GM18508 (cell line): ENCODE results near the gene NAT9.

Experiments
- ATAC-seq: cut with Tn5 transposase; IDR thresholded peaks from one replicate; pipeline ENCODE4 v1.9.1; 2021; ENCODE audit warnings: moderate number of reproducible peaks; ENCODE audit not compliant: insufficient read depth, unreplicated experiment

NAT9 gene

DNA sequence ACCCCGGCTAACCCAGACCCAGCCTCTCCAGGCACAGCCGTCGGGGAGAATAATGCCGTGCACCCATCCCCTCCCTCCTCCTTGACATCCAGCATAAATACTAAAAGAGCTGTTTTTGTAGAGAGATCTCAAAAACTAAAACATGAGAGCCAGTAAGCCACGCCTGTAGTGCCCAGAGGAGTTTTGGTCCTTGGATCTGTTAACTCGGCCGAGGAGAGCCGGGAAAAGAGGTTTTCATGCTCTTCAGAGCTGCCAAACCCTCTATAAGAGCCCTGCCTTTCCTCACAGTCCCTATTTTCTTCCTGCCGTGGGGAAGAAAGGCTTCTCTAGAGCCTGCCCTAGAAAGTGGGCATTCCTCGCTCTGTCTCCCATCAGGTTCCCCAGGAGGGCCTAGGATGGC, 30.2 kb upstream of the NAT9 start:
- ATAC-seq, result no peak

DNA sequence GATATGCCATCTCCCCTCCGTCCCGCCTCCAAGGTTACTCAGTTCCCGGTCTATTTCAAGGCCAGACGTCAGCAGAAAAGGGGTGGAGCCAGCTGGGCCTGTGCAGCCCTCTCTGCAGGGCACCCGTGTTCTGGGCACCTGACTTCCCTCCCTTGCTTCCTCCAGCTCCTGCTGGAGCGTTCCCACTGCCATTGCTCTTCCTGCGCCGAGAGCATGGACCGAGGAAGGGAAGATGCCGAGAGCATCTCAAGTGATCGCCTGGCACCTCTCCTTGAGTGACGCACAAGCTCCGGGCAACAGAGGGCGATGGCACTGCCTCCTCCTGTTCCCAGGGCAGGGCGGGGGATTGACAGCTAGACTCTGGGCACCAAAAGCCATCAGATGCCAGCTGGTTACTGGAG, 29.4 kb upstream of the NAT9 start:
- no peak for ATAC-seq

DNA sequence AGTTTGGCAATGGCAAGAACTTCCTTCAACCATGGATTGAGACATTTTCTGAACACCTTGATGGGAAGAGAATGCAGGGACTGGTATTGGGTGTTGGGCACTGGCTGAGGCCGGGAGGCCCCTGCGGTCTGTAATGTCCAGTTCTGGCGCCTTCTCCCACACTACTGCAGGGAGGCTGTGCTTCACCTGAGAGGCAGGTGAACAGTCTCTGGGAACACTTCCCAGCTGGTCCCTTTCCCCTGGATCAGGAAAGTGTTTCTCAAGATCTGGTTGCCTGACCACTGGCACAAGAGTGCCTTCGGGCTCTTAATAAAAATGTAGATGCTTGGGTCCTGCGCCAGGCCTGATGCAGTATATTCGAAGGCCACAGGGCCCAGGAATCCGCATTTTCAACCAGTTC, 28.5 kb upstream of the NAT9 start:
- no peak for ATAC-seq

GRCh38 chr17:74803971-74804370, 27.8 kb upstream of the NAT9 start:
- ATAC-seq, result no peak

DNA sequence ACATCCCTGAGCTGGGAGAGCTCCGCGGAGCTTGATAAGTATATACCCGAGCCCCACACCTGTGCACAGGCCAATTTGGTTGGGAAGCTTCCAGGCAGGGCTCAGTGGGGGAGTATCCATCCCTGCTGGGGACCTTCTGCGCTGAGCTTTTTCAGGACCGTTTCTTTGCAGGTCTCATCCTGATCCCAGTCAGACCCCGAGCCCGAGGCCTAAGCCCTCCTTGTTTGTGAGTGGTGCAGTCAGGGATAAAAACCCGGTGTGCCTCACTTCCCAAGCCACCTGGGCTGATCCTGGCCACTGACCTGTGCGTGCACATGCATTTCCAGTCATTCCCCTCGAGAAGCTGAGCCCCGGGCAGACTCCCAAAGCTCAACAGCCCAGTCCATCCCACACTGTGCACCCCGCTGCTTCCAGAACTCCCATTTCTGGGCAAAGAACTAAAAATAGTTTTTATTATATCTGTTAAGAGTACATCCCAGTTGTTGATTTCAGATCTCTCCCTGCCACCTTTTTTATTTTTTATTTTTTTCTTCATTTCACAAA, 27.3 kb upstream of the NAT9 start:
- no peak for ATAC-seq

DNA sequence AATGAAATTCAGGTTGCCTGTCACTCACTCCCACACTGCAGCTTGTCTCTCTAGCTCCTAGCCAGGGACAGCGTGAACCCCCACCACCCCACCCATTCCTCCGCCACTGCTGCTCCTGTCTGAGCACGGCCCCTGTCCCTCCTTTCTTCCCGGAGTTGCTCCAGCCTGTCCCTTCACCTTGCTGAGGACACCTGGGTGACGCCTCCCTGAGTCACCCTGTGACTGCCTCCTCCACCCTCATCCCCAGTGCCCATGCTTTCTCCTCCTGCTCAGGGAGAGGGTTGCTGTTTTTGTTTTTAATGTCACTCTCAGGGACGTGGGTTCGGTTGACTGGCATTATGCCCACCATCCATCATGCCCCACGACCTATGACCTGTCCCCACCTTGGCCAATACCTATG, 25.8 kb upstream of the NAT9 start:
- ATAC-seq, result no peak

GRCh38 chr17:74800531-74800930, 24.4 kb upstream of the NAT9 start:
- no peak for ATAC-seq

GRCh38 chr17:74799097-74799496, 23.0 kb upstream of the NAT9 start:
- no peak for ATAC-seq

- ATAC-seq, result no peak
Observed at GRCh38 chr17:74798239-74798707, 22.1 kb upstream of the NAT9 start.

- ATAC-seq, result no peak
Observed at GRCh38 chr17:74797824-74798223, 21.7 kb upstream of the NAT9 start.

GRCh38 chr17:74796866-74797265, 20.7 kb upstream of the NAT9 start:
- no peak for ATAC-seq

GRCh38 chr17:74796211-74796610, 20.1 kb upstream of the NAT9 start:
- no peak for ATAC-seq

DNA sequence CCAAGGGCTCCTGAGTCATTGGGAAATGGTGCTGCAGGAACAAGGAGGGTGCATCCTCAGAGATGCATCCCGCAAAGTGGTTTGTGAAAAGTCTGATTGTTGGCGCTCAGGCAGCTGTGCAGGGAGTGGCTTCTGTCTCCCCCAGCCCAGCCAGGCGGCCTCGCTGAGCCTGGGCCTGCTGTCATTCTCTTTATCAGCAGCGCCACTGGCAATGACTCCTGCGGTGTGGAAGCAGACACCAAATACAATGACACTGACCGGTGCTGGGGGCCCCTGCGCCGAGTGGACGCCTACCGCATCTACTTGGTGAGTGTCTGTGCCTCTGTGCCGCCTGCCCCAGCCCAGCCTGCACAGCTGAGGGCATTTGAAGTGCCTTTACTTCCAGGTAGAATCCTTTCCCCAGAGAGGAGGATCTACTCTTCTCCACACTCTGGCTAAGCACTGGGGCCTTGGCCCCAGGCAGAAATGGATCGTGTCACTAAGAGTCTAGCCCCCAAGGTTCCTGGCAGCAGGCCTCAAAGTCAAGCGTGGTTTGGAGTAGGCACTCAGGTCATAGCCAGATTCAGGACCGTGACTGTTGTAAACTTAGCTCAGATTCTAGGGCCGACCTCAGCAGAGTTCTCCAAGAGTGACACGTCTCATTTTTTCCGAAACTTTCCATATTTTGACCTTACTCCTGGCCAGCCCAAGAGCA, 19.3 kb upstream of the NAT9 start:
- no peak for ATAC-seq

DNA sequence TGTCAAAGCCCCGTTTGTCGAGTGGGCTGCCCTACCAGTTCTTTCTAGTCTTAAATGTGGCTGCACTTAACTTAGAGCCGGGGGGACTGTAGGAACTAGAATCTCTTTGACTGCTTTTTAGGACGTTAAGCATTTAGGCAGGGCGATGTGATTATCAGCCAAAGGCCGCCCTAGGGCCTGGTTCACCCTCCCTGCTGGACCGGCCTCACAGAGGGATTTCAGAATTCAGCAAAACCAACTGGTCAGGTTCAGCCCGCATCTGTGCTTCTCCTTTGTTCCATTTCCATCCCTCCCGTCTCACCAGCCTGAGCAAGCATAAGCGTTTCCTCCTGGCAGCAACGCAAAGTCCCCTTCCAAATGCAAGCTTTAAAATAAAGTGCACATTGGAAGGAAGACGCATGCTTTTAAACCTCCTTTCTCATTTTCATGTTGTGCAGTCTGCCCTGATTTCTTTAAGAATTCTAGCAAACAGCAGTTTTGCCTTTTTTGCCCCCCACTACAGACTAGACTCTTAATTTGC, 16.5 kb upstream of the NAT9 start:
- no peak for ATAC-seq

GRCh38 chr17:74790161-74791058, 14.3 kb upstream of the NAT9 start:
- ATAC-seq, result no peak

DNA sequence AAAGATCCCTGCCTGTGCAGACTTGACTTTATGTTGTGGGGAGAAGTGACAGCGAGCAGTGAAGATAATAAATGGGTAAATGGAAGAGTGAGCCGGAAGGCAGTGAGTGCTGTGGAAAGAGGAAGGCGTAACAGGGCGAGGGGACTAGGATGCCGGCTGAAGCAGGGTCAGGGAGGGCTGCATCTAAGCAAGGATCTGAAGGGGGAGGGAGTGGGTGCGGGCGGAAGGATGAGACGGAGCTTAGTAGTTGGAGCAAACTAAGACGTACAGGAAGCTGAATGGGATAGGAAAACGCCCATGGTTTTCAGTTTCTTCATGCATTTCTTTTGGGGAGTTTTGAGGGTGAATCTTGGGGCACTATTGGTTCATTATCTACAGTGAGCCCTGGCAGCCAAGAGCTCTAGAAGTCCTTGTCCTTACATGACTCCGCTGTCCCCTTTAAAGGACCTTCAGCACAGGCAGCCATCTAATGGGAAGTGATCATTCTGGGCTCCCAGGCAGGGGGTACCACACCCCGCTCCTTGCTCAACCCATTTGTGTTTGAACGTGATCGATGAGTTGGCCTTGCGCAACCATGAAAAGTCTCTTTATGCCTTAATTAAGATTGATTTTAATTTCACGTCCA, 10.4 kb upstream of the NAT9 start:
- no peak for ATAC-seq

DNA sequence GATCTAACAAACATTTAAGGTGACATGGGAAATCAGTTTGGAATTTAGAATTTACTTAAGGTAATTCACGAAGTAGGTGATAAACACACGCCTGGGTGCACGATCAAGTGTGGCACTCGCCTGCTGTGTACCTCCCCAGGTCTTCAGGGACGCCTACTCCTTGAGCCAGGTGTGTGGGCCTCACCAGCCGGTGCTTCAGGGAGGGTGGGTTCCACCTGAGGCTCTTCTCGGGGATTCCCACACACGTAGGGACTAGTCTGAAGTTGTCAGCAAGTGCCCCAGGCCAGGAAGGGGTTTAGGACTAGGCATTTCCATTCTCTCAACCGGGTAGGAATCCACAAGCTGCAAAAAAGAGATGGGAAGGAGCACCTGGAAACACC, 9.8 kb upstream of the NAT9 start:
- ATAC-seq, result no peak

DNA sequence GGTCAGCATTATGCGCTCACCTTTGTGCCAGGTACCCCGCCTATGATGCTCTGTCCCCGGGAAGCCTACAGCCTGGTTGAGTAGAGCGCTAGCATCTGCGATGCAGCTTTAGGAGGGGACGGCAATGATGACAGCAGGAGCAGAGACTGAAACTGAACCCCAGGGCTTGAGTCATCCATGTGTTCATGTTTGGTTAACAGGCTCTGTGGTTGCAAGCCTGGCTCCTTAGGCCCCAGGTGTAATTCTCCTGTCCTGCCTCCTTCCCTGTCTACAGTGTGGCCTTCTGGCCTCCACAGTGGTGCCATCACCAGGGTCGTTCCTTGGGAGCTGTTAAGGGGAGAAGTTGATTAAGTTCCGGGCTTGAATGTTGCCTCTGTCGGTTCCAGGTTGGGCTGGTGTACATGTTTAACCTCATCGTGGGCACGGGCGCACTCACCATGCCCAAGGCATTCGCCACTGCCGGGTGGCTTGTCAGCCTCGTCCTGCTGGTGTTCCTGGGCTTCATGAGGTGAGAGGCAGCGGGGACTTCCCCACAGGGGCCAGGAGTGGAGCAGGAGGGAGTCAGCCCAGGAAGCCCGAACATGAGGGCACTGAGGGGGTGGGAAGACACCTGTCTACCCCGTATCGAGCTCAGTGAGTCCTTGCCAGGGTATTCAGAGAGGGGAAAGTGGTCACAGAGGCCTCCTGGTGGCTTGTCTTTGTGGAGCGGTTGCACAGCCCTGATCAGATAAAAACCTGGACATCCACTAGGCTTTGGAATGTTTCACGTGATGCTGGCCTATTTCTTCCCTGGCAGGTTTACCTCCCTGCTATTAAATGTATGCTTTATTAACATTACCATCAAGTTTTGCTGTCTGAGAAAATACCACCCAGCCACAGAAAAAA, 9.2 kb upstream of the NAT9 start:
- ATAC-seq, result no peak

DNA sequence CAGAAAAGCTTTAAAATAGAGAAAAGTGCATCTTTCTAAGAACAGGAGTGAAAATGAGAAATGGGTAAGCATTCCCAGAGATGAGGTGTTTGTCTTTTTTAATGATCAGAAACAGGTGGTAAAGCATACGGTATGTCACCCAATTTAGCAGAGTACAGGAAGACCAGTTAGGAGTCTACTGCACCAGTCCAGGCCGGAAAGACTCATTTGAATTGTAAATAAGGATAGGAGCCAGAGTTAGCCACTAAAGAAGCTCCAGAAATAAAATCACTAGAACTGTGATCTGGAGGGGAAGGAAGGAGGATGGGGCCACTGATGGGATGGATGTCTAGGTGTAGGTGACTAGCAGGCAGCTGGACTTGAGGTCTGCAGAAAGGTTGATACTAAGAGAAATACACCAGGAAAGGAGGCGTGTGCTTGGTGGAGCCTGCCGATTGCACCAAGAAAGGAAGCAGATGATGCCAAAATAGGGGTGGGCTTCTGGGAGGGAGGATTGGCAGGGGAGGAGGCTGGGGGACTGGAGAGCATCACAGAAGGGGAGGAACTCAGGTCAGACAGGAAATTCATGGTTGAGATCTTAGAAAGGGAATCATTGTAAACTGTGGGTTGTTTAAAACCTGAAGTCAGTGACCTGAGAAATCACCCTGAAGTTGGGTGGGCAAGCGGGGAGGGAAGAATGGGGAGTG, 8.1 kb upstream of the NAT9 start:
- ATAC-seq, result no peak
